T1000 (cell line): ENCODE data around the gene NFATC2.
A peak's percentile ranks its signal among the peaks of the same experiment; 100 is the strongest.

Experiments
- DNase-seq: peaks from one replicate; lab custom pipeline; 2025; ENCODE audit warnings: mixed read lengths; lab: John Stamatoyannopoulos, UW

Gene NFATC2

GRCh38 chr20:51542571-51543421 lies at the start of gene NFATC2:
Gene NFATC2, minus strand, starts transcription at chr20:51542719. Its CDS starts 220 bp downstream, at chr20:51542499.
- DNase-seq = no peak

DNA sequence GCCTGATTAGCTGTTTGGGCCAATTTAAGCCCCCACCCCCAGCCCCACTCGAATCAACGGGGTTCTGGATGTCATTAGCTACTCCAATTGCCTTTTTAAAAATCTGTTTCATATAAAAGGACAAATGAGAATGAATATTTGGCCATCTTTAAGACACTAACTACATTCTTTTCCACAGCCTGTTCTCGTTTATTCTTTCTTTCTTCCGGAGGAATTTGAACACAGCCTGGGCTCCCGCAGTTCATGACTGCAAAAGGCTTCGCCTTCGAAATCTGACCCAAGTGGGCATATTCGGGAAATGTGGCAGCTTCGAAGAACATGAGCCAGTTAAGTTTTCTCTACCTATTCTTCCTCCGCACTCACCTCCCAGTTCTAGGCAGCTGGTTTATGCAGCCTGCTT lies 49.4 kb upstream of the NFATC2 start:
- no peak for DNase-seq

DNA sequence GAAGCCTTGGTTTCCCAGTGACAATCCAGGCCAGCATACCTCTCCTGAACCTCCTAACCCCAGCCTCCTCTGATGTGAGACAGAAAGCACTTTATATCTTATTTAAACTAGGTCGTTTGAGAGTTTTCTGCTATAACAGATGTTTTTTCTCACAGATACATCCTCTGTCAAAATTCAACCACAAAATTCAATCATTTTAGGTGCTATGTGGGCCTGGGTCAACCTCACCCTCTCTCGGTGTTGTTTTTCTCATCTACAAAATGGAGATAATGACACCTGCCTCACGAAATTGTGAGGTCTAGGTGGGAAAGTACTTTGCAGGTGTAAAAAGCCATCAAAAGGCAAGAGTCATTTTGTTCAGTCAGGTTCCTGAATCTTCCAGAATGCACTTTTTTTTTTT lies 46.2 kb upstream of the NFATC2 start:
- no peak for DNase-seq

DNA sequence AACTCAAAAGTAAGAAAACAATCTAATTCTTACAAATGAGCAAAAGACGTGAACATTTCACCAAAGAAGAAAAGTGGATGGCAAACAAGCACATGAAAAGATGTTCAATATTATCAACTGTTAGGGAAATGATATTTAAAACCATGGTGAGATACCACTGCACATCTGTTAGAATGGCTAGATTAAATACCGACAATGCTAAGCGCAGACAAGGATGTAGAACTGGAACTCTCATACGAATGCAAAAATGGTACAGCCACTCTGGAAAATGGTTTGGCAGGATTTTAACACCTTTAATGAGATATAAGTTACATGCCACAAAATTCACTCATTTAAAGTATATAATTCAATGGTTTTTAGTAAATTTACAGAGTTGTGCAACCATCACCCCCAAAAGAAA lies 44.6 kb upstream of the NFATC2 start:
- DNase-seq = no peak

- peak; percentile 67 for DNase-seq
These were observed 43.5 kb upstream of the NFATC2 start for GRCh38 chr20:51586005-51586440.

DNA sequence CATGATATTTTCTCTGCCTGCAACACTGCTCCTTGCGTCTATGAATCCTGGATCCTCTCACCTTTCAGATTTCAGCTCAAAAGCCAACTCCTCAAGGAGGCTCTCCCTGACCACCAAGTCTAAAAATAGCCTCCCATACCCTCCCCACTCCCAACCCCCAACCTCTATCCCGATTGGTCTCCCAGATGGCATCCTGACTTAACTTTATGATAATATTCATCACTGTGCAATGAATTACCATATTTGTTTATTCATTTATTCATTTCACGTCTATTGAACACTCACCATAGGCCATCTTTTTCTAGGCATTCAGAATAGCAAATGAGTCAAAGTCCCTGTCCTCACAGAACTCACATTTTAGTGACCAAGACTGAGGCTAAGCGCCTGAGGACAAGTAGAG lies 42.6 kb upstream of the NFATC2 start:
- no peak for DNase-seq

DNA sequence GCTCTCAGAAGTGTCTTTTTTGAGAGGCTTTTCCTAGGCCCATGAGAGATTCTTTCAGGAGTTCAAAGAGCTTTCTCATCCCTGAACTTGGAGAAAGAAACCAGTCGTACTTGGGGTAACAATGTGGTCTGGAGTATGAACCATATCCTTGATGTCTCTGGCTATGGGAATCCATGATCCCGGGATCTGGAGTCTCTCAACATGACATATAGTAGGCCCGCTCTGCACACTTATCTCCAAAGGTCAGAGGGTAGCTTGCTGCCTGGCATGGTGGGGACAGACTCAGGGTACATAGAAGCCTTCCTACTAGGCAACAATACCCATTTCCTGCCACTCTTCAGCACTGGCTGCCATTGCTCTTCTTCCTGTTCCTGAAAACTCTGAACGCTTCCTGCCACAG lies 42.2 kb upstream of the NFATC2 start:
- no peak for DNase-seq

GRCh38 chr20:51584116-51584515 lies 41.6 kb upstream of the NFATC2 start:
- no peak for DNase-seq

DNA sequence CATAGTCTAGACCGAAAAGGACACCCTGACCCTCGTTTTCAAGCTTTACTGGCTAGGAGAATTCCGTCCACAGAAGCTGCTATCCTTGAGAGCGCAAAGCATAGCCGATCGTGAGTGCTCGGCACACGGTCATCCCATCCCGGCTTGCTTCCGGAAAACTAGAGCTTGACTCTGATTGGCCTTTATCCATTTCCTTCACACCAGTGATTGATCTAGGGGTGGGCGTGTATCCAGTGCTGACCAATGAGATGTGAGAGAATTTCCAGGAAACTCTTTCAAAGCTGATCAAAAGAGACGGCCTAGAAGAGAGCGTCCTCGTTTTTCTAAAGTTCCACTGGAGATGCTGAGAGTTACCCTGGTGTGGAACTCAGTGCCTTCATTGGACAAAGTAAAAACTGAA lies 41.0 kb upstream of the NFATC2 start:
- DNase-seq = no peak

GRCh38 chr20:51583073-51583472 lies 40.6 kb upstream of the NFATC2 start:
- no peak for DNase-seq

- DNase-seq = no peak
These were observed 39.1 kb upstream of the NFATC2 start for GRCh38 chr20:51581571-51581970.

GRCh38 chr20:51579137-51579536 lies 36.6 kb upstream of the NFATC2 start:
- DNase-seq = peak; percentile 79

DNA sequence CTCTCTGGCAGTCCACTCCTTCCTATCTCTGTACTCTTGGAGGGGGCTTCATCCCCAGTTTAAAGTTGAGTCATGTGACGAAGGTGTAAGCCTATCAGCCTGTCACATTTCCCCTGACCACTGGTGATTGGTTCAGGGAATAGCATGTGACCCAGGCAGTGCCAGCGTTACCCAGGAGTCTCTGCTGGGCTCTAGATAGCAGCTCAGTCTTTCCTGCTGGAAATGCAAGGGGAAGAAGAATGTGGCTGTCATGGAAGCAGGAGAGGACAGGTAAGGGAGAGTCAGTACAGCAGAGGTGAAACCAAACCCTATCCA lies 35.6 kb upstream of the NFATC2 start:
- DNase-seq = no peak

DNA sequence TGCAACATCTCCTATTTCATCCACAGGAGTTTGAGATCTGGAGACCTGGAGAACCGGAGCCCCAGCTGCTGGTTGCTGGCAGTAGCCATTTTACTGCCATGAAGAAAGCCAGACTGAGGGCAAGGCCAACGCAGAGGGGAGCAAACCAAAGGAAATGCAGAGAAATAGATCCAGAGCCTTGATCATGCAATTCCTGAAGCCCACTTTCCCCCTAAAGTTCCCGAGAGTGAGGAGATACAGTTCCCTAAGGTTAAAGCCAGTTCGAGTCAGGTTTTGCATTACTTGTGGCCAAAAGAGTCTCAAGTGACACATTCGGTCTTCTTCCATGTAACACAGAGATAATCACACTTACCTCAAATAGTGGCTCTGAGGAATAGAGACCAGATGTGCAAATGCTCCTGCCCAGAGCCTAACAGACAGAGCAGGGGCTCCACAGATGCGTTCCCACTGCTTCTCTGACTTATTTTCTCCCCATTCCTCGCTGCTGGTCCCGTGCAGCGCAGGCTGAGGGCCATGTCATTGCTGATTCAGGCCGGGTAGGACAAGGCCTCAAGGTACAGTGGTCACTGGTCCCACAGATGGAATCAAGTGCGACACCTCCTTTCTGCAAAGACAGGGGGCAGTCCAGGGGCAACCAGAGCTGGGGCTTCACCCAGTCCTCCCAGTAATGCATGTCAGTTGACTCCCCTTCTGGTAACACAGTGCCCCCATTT lies 35.1 kb upstream of the NFATC2 start:
- DNase-seq = no peak

DNA sequence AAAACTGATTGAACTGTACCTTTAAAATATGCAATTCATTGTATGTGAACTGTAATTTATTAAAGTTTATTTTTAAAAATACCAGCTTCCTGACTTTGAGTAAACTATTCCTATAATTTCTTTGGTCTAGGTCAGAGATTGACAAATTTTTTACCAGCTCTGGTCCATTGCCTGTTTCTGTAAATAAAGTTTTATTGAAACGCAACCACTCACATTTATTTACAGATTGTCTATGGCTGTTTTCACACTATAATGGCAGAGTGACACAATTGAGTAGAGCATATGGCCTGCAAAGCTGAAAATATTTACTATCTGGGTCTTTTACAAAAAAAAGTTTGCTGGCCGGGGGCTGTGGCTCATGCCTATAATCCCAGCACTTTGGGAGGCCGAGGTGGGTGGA lies 33.0 kb upstream of the NFATC2 start:
- DNase-seq = no peak

- DNase-seq = no peak
These were observed 31.9 kb upstream of the NFATC2 start for GRCh38 chr20:51574248-51575033.

DNA sequence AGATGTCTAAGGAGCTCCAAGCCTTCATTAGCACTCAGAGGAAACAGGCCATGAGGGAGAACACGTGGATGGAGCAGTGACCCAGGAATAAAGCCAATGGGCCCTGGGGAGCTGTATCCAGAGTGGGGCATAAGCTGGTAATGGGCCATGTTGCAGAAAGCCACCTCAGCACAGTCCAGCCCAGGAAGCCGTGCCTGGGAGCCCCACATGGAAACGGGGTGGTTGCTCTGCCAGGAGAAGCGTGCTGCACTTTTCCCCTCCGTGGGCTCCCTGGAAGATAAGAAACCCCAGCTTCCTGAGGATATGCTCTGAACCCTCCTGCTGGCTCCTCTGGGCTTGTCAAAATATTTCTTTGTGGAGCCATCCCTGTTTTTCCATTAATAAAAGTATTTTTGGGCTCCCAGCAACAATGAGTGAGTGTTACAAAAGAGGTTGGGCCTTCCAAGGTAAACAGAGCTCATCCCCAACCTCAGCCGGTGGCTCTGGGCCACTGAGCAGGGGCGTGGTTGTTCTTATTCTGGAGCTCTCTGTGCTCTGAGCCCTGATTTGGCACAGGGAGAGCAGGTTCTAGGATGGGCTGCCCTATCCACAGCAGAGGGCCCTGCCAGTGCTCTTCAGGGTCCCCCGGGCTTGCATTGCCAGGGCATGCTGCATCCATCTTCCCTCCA lies 31.2 kb upstream of the NFATC2 start:
- no peak for DNase-seq

GRCh38 chr20:51571460-51571794 lies 28.9 kb upstream of the NFATC2 start:
- no peak for DNase-seq

- no peak for DNase-seq
These were observed 28.4 kb upstream of the NFATC2 start for GRCh38 chr20:51570739-51571459.

- DNase-seq = no peak
These were observed 27.6 kb upstream of the NFATC2 start for GRCh38 chr20:51569815-51570738.
